HEK293 (cell line): ENCODE measurements around the gene EPDR1.

ENCODE experiments used
- ZEB2 ChIP-seq: fragments of 450-650 bp; formaldehyde crosslinking; IDR thresholded peaks from 2 replicates; pipeline ENCODE4 v1.5.1; 2016; ENCODE audit warnings: missing biosample characterization, missing genetic modification characterization
- ZNF202 ChIP-seq: fragments of 450-650 bp; formaldehyde crosslinking; IDR thresholded peaks from 2 replicates; pipeline ENCODE4 v1.5.1; 2016; ENCODE audit warnings: missing biosample characterization, missing genetic modification characterization, borderline replicate concordance
- TF ChIP-seq, protein P1 (sequence below): fragments of 450-650 bp; formaldehyde crosslinking; IDR thresholded peaks from 2 replicates; pipeline ENCODE4 v1.5.1; 2016; ENCODE audit warnings: missing biosample characterization, missing genetic modification characterization

GRCh38 chr7:37944737-37945054, 24.3 kb downstream of the EPDR1 start:
- TF ChIP-seq, protein P1, sequence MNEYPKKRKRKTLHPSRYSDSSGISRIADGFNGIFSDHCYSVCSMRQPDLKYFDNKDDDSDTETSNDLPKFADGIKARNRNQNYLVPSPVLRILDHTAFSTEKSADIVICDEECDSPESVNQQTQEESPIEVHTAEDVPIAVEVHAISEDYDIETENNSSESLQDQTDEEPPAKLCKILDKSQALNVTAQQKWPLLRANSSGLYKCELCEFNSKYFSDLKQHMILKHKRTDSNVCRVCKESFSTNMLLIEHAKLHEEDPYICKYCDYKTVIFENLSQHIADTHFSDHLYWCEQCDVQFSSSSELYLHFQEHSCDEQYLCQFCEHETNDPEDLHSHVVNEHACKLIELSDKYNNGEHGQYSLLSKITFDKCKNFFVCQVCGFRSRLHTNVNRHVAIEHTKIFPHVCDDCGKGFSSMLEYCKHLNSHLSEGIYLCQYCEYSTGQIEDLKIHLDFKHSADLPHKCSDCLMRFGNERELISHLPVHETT (tag by site-specific recombination), result no peak
- no peak for TF ChIP-seq ZEB2
- no peak for TF ChIP-seq ZNF202 (tag by site-specific recombination)
